Astrocyte (in vitro differentiated cells and primary cell): ENCODE data around the gene PPA1.

ENCODE experiments used
- EZH2 ChIP-seq: IDR thresholded peaks from 2 replicates; pipeline ENCODE4 v1.6.1; 2012; ENCODE audit warnings: mild to moderate bottlenecking, low read length, inconsistent platforms; ENCODE audit not compliant: insufficient read depth
- TF ChIP-seq, protein P1 (sequence below): IDR thresholded peaks from 2 replicates; pipeline ENCODE4 v1.5.1; 2011; ENCODE audit warnings: low read depth, mild to moderate bottlenecking, inconsistent platforms, low read length, moderate library complexity; ENCODE audit not compliant: insufficient read depth

DNA sequence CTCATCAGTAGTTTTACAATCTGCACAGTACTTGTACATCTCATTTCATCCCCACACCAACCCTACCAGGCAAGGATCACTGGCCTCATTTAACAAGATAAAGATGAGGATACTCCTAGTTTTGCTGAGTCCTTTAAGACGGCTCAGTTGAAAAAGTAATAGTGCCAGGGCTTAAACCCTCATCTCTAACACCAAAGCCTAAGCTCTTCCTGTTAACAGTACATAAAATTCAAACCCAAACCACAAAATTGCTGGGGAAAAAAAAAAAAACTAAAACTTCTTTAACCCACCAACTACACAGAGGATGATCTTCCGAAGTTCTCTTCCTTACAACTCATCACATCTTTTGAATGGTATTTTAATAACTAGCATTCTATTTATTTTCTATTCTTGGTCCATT lies 64.2 kb downstream of the PPA1 start:
- TF ChIP-seq, protein P1, sequence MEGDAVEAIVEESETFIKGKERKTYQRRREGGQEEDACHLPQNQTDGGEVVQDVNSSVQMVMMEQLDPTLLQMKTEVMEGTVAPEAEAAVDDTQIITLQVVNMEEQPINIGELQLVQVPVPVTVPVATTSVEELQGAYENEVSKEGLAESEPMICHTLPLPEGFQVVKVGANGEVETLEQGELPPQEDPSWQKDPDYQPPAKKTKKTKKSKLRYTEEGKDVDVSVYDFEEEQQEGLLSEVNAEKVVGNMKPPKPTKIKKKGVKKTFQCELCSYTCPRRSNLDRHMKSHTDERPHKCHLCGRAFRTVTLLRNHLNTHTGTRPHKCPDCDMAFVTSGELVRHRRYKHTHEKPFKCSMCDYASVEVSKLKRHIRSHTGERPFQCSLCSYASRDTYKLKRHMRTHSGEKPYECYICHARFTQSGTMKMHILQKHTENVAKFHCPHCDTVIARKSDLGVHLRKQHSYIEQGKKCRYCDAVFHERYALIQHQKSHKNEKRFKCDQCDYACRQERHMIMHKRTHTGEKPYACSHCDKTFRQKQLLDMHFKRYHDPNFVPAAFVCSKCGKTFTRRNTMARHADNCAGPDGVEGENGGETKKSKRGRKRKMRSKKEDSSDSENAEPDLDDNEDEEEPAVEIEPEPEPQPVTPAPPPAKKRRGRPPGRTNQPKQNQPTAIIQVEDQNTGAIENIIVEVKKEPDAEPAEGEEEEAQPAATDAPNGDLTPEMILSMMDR, result no peak
- no peak for TF ChIP-seq EZH2
